Central memory CD8-positive, alpha-beta T cell (primary cell): ENCODE data around the gene MOSMO.
"Not testable (repeated sequence)": the region's sequence is repeated elsewhere in the genome, so short reads cannot be mapped to it uniquely, and the experiment has no call there.

Experiments
- ATAC-seq: fragments of 150-1000 bp; cut with Tn5 transposase; replicated peaks from 2 replicates; pipeline ENCODE4 v1.10.0; 2022; ENCODE audit warnings: mild to moderate bottlenecking, moderate FRiP score, moderate number of reproducible peaks; ENCODE audit not compliant: poor library complexity, severe bottlenecking; ENCODE audit errors: extremely low read depth
- DNase-seq, 2 donors: peaks; one replicate each; pipeline ENCODE4 v3.0.0; 2021; ENCODE audit warnings: low spot score in 2 of 2
- H3K27ac Mint-ChIP-seq: one replicate; pipeline ENCODE4 v1.8.0; 2022; ENCODE audit warnings: low read depth, mild to moderate bottlenecking, moderate library complexity, mixed read lengths
- H3K27me3 Mint-ChIP-seq: one replicate; pipeline ENCODE4 v1.8.0; 2022; ENCODE audit warnings: mixed read lengths
- H3K36me3 Mint-ChIP-seq: one replicate; pipeline ENCODE4 v1.8.0; 2022; ENCODE audit warnings: mild to moderate bottlenecking, moderate library complexity, mixed read lengths; ENCODE audit not compliant: insufficient read depth
- H3K4me1 Mint-ChIP-seq: one replicate; pipeline ENCODE4 v1.8.0; 2022; ENCODE audit warnings: mixed read lengths
- H3K4me3 Mint-ChIP-seq: one replicate; pipeline ENCODE4 v1.8.0; 2022; ENCODE audit warnings: mild to moderate bottlenecking, moderate library complexity, mixed read lengths
- H3K9me3 Mint-ChIP-seq: one replicate; pipeline ENCODE4 v1.8.0; 2022; ENCODE audit warnings: mixed read lengths

Gene MOSMO

GRCh38 chr16:21989133-21989532, 18.8 kb upstream of the MOSMO start:
- no peak for DNase-seq
- Mint-ChIP-seq H3K9me3 (no peaks in the 10 kb centered on the region), H3K36me3 (peaks cover 10% of the 10 kb centered on the region), H3K4me3 (no peak overlapping the region), H3K27me3 (no peaks in the 10 kb centered on the region), H3K27ac (no peak overlapping the region), H3K4me1 (no peaks in the 10 kb centered on the region)
- ATAC-seq: no peak

- H3K4me1 Mint-ChIP-seq: no peaks in the 10 kb centered on the region
- ATAC-seq (no peak), DNase-seq (no peak)
- H3K36me3 Mint-ChIP-seq: peaks cover 6% of the 10 kb centered on the region
- no peaks in the 10 kb centered on the region for H3K9me3 Mint-ChIP-seq
- no peak overlapping the region for H3K27ac Mint-ChIP-seq
- H3K4me3 Mint-ChIP-seq: no peak overlapping the region
- H3K27me3 Mint-ChIP-seq: no peaks in the 10 kb centered on the region
Measured at GRCh38 chr16:21989751-21990150, 18.2 kb upstream of the MOSMO start.

GRCh38 chr16:21990381-21990944, 17.4 kb upstream of the MOSMO start:
- Mint-ChIP-seq H3K27me3 (no peaks in the 10 kb centered on the region), H3K27ac (no peak overlapping the region), H3K9me3 (no peaks in the 10 kb centered on the region), H3K4me3 (no peak overlapping the region), H3K36me3 (peaks cover 4% of the 10 kb centered on the region), H3K4me1 (no peaks in the 10 kb centered on the region)
- DNase-seq: no peak
- ATAC-seq: no peak

- H3K4me1 Mint-ChIP-seq: no peaks in the 10 kb centered on the region
- H3K27me3 Mint-ChIP-seq: no peaks in the 10 kb centered on the region
- no peaks in the 10 kb centered on the region for H3K9me3 Mint-ChIP-seq
- no peak overlapping the region for H3K4me3 Mint-ChIP-seq
- H3K27ac Mint-ChIP-seq: no peak overlapping the region
- DNase-seq: no peak
- peaks cover under 1% of the 10 kb centered on the region for H3K36me3 Mint-ChIP-seq
- no peak for ATAC-seq
Measured at GRCh38 chr16:21991621-21992020, 16.3 kb upstream of the MOSMO start.

- H3K27ac Mint-ChIP-seq: no peak overlapping the region
- no peaks in the 10 kb centered on the region for H3K4me1 Mint-ChIP-seq
- ATAC-seq (no peak), DNase-seq (no peak)
- no peaks in the 10 kb centered on the region for H3K27me3 Mint-ChIP-seq
- no peaks in the 10 kb centered on the region for H3K9me3 Mint-ChIP-seq
- no peak overlapping the region for H3K4me3 Mint-ChIP-seq
- H3K36me3 Mint-ChIP-seq: no peaks in the 10 kb centered on the region
Measured at GRCh38 chr16:21994856-21995465, 12.9 kb upstream of the MOSMO start.

- Mint-ChIP-seq H3K36me3 (peaks cover 5% of the 10 kb centered on the region), H3K27me3 (no peaks in the 10 kb centered on the region), H3K9me3 (no peaks in the 10 kb centered on the region), H3K4me3 (no peak overlapping the region), H3K27ac (no peak overlapping the region), H3K4me1 (peaks cover 9% of the 10 kb centered on the region)
- ATAC-seq: no peak
- no peak for DNase-seq
Measured at GRCh38 chr16:21996923-21997696, 10.8 kb upstream of the MOSMO start.

GRCh38 chr16:21997697-21998480, 10.0 kb upstream of the MOSMO start:
- no peaks in the 10 kb centered on the region for H3K9me3 Mint-ChIP-seq
- no peaks in the 10 kb centered on the region for H3K27me3 Mint-ChIP-seq
- no peak overlapping the region for H3K4me3 Mint-ChIP-seq
- H3K36me3 Mint-ChIP-seq: peaks cover 5% of the 10 kb centered on the region
- peaks cover 9% of the 10 kb centered on the region for H3K4me1 Mint-ChIP-seq
- DNase-seq: no peak
- no peak overlapping the region for H3K27ac Mint-ChIP-seq
- ATAC-seq: no peak

- no peak for DNase-seq
- peaks cover 5% of the 10 kb centered on the region for H3K36me3 Mint-ChIP-seq
- no peaks in the 10 kb centered on the region for H3K27me3 Mint-ChIP-seq
- H3K4me1 Mint-ChIP-seq: peaks cover 10% of the 10 kb centered on the region
- no peak overlapping the region for H3K27ac Mint-ChIP-seq
- H3K4me3 Mint-ChIP-seq: peak overlapping the region; percentile 39
- H3K9me3 Mint-ChIP-seq: no peaks in the 10 kb centered on the region
- no peak for ATAC-seq
Measured at GRCh38 chr16:22001591-22001990, 6.3 kb upstream of the MOSMO start.

- not testable (repeated sequence) for ATAC-seq, H3K27me3 Mint-ChIP-seq, H3K4me3 Mint-ChIP-seq, H3K27ac Mint-ChIP-seq, DNase-seq, H3K36me3 Mint-ChIP-seq, H3K9me3 Mint-ChIP-seq
- H3K4me1 Mint-ChIP-seq: peaks cover 14% of the 10 kb centered on the region
Measured at GRCh38 chr16:22002047-22002446, 5.9 kb upstream of the MOSMO start.

- no peak overlapping the region for H3K4me3 Mint-ChIP-seq
- ATAC-seq: no peak
- peaks cover 20% of the 10 kb centered on the region for H3K4me1 Mint-ChIP-seq
- DNase-seq: no peak
- no peaks in the 10 kb centered on the region for H3K27me3 Mint-ChIP-seq
- H3K36me3 Mint-ChIP-seq: peaks cover 9% of the 10 kb centered on the region
- no peaks in the 10 kb centered on the region for H3K9me3 Mint-ChIP-seq
- no peak overlapping the region for H3K27ac Mint-ChIP-seq
Measured at GRCh38 chr16:22003195-22003594, 4.7 kb upstream of the MOSMO start.

GRCh38 chr16:22004341-22004740, 3.6 kb upstream of the MOSMO start:
- Mint-ChIP-seq H3K4me3 (no peak overlapping the region), H3K27ac (no peak overlapping the region), H3K4me1 (peaks cover 31% of the 10 kb centered on the region), H3K27me3 (no peaks in the 10 kb centered on the region), H3K36me3 (peaks cover 9% of the 10 kb centered on the region), H3K9me3 (no peaks in the 10 kb centered on the region)
- no peak for DNase-seq
- no peak for ATAC-seq

GRCh38 chr16:22005746-22006145, 2.2 kb upstream of the MOSMO start:
- DNase-seq (no peak), ATAC-seq (no peak)
- no peaks in the 10 kb centered on the region for H3K9me3 Mint-ChIP-seq
- no peaks in the 10 kb centered on the region for H3K27me3 Mint-ChIP-seq
- no peak overlapping the region for H3K27ac Mint-ChIP-seq
- peak overlapping the region; percentile 23 for H3K4me3 Mint-ChIP-seq
- peaks cover 39% of the 10 kb centered on the region for H3K4me1 Mint-ChIP-seq
- peaks cover 7% of the 10 kb centered on the region for H3K36me3 Mint-ChIP-seq
